ENCODE measurements around the gene ABHD16A.

DNA sequence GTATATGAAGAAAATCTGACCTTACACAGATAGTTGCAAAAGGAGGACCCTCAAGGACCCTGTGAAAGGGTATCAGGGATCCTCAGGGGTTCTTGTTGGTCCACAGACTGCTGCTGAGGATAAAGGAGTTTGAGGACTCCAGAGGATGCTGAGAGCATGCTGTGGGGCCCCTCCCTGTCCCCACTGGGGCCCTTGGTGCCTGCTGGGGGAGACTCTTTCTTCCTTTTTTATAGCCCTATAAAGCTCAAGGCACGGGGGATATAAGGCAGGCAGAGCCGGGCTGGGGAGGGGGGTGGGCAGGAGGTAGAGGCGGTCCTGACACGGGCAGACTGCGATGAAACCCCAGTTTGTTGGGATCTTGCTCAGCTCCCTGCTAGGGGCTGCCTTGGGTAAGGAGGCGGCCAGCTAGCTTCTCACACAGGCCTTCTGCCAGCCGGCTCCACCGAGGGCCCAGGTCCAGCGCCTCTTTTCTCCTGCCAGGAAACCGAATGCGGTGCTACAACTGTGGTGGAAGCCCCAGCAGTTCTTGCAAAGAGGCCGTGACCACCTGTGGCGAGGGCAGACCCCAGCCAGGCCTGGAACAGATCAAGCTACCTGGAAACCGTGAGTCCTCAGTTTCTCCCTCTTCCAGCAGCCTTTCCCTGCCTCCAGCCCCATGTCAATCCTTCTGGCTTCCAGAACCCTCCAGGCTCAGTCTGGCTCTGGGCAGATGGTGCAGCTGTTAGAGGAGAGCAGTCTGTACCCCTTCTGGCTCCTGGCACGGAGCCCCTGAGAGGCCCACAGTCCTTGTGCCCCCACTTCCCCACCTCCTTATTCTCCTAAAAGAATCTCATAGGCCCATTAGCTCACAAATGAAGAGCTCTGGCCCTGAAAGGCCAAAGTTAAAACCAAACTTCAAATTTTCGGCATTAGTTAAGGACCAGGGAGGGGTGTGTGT, 12.2 kb upstream of the ABHD16A start, which contains the start of gene LY6G6D:
- TF ChIP-seq, protein P1, sequence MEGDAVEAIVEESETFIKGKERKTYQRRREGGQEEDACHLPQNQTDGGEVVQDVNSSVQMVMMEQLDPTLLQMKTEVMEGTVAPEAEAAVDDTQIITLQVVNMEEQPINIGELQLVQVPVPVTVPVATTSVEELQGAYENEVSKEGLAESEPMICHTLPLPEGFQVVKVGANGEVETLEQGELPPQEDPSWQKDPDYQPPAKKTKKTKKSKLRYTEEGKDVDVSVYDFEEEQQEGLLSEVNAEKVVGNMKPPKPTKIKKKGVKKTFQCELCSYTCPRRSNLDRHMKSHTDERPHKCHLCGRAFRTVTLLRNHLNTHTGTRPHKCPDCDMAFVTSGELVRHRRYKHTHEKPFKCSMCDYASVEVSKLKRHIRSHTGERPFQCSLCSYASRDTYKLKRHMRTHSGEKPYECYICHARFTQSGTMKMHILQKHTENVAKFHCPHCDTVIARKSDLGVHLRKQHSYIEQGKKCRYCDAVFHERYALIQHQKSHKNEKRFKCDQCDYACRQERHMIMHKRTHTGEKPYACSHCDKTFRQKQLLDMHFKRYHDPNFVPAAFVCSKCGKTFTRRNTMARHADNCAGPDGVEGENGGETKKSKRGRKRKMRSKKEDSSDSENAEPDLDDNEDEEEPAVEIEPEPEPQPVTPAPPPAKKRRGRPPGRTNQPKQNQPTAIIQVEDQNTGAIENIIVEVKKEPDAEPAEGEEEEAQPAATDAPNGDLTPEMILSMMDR (IDR thresholded peaks at IDR 0.05), result no peak
- no peak for TF ChIP-seq POLR2A (IDR thresholded peaks at IDR 0.05)

Data from tibial nerve (tissue), 3 donors.